Epithelial cell of proximal tubule (primary cell): ENCODE results near the gene ASIC4. TPM values are rescaled to one million over a fixed set of nuclear protein-coding genes. Genes with fewer than 3 reads are reported as not detected.

Experiments
- DNase-seq: peaks from one replicate; pipeline ENCODE4 v3.0.0-alpha.2; 2011; ENCODE audit warnings: low read depth
- H3K4me3 ChIP-seq: 2 replicates; pipeline ENCODE4 v1.5.1; 2011; ENCODE audit warnings: low read depth, mild to moderate bottlenecking, low read length
- CTCF ChIP-seq: conservative IDR thresholded peaks from 2 replicates; pipeline ENCODE4 v1.5.1; 2012; ENCODE audit warnings: low read depth, mild to moderate bottlenecking, low read length
- total RNA-seq: library from RNA; depleted of rRNA; stranded (reverse); fragments of >200 nt; gene quantifications from 2 replicates; pipeline ENCODE4 v1.2.3, GENCODE V29; 2015

Gene ASIC4
- total RNA-seq, 1 donor from 2014 or later, result not detected

- H3K4me3 ChIP-seq, result no peak overlapping the region
- no peak for TF ChIP-seq CTCF
- DNase-seq, result no peak
Measured at GRCh38 chr2:219567131-219567530, 52.8 kb downstream of the ASIC4 start.

GRCh38 chr2:219567791-219568361 is 53.6 kb downstream of the ASIC4 start:
- no peak for DNase-seq
- H3K4me3 ChIP-seq, result no peak overlapping the region
- no peak for TF ChIP-seq CTCF

DNA sequence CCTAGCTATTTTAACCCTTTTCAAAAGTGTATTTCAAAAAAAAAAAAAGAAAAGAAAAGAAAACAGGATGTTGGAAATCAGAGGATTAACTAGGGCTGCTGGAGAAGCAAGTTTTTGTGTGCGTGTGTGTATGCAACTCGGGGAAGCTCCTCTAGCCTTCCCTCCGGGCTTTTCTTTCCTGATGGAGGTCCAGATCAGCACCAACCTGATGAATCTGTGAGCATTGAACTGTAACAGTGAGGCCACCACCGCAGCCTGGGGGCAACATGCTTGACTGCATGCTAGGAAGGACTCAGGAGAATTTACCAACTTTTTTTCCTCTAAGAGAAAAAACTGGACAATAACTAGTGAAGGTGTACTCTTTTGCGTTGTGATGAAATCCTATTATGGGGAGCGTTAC is 54.8 kb downstream of the ASIC4 start:
- TF ChIP-seq CTCF, result no peak
- peak; percentile 36 for DNase-seq
- H3K4me3 ChIP-seq, result peak overlapping the region; percentile 70

DNA sequence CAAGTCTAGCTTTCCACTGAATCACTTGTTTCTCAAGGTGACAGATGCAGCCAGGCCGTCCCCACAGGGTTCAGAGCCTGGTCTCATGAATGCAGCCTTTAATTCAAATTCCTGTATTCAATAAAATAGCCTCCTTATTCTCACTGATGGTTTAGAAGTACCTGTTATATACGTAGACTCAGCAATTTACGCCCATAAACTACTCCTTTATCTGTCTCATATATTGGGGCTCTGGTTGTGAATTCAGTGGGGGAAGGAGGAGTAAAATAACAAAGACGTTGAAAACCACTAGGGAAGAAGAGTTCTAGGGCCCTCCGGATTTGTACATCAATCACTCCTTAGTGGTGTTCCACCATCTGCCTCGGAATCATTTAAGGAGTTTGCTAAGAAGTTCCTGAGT is 55.4 kb downstream of the ASIC4 start:
- H3K4me3 ChIP-seq, result peak overlapping the region; percentile 70
- no peak for TF ChIP-seq CTCF
- no peak for DNase-seq

DNA sequence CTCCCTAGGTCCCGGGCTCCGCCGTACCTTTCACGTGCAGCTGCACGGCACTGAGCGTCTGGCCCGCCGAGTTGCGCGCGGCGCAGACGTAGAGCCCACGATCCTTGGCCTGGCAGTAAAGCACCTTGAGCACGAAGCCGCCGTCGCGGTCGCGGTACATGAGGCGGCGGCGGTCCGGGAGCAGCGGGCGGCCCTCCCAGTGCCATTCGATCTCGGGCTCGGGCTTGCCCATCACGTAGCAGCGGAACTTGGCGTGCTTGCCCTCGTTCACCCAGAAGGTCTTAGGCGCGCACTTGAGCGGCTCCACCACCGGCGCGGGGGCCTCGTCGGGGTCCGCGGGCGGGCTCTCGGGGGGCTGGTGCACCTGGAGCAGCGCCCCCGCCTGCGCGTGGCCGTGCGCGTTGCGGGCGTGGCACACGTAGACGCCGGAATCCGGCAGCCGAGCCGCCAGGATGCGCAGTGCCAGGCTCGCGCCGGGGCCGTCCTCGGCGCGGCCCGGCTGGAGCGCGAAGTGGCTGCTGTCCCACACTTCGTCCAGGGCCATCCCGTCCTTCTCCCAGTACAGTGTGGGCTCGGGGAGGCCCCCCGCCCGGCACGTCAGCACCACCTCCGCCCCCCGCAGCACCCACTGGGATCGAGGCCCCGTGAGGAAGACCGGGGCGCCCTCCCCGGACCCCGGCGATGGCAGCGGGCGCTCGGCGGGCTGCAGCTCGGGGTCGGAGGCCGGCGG is 56.1 kb downstream of the ASIC4 start:
- DNase-seq, result no peak
- H3K4me3 ChIP-seq, result peak overlapping the region; percentile 70
- no peak for TF ChIP-seq CTCF

GRCh38 chr2:219570924-219571310 is 56.6 kb downstream of the ASIC4 start:
- no peak for DNase-seq
- TF ChIP-seq CTCF, result no peak
- peak overlapping the region; percentile 70 for H3K4me3 ChIP-seq
